Nephron progenitor cell (in vitro differentiated cells): ENCODE data around the gene CHAT.

ENCODE experiments used
- DNase-seq: peaks from one replicate; pipeline ENCODE4 v3.0.0; 2021
- H3K27ac Mint-ChIP-seq: 2 replicates; pipeline ENCODE4 v1.8.0; 2021; ENCODE audit warnings: mild to moderate bottlenecking, moderate library complexity, mixed read lengths
- H3K27me3 Mint-ChIP-seq: 2 replicates; pipeline ENCODE4 v1.8.0; 2021; ENCODE audit warnings: mild to moderate bottlenecking, low read depth, mixed read lengths; ENCODE audit not compliant: poor library complexity
- H3K36me3 Mint-ChIP-seq: 2 replicates; pipeline ENCODE4 v1.8.0; 2021; ENCODE audit warnings: low read depth, mixed read lengths
- H3K4me1 Mint-ChIP-seq: 2 replicates; pipeline ENCODE4 v1.8.0; 2021; ENCODE audit warnings: mixed read lengths
- H3K4me3 Mint-ChIP-seq: 2 replicates; pipeline ENCODE4 v1.8.0; 2021; ENCODE audit warnings: mild to moderate bottlenecking, moderate library complexity, mixed read lengths
- H3K9me3 Mint-ChIP-seq: 2 replicates; pipeline ENCODE4 v1.8.0; 2021; ENCODE audit warnings: mild to moderate bottlenecking, moderate library complexity, mixed read lengths
- CTCF ChIP-seq: fragments of 200-600 bp; sonication (generic); IDR thresholded peaks from 2 replicates; pipeline ENCODE4 v1.5.0; 2021; ENCODE audit warnings: antibody characterized with exemption

The CHAT gene

GRCh38 chr10:49689882-49690510, 76.2 kb downstream of the CHAT start:
- no peak for TF ChIP-seq CTCF
- no peak for DNase-seq
- peaks cover 95% of the 10 kb centered on the region for H3K27me3 Mint-ChIP-seq
- peak overlapping the region; percentile 26 for H3K4me3 Mint-ChIP-seq
- no peak overlapping the region for H3K27ac Mint-ChIP-seq
- peaks cover 43% of the 10 kb centered on the region for H3K9me3 Mint-ChIP-seq
- peaks cover 38% of the 10 kb centered on the region for H3K4me1 Mint-ChIP-seq
- H3K36me3 Mint-ChIP-seq: no peaks in the 10 kb centered on the region

GRCh38 chr10:49690698-49691356, 77.0 kb downstream of the CHAT start:
- no peak overlapping the region for H3K4me3 Mint-ChIP-seq
- H3K4me1 Mint-ChIP-seq: peaks cover 38% of the 10 kb centered on the region
- H3K36me3 Mint-ChIP-seq: no peaks in the 10 kb centered on the region
- DNase-seq: peak; percentile 64
- H3K27ac Mint-ChIP-seq: no peak overlapping the region
- peaks cover 37% of the 10 kb centered on the region for H3K9me3 Mint-ChIP-seq
- peaks cover 99% of the 10 kb centered on the region for H3K27me3 Mint-ChIP-seq
- TF ChIP-seq CTCF: no peak

GRCh38 chr10:49691588-49691987, 77.8 kb downstream of the CHAT start:
- DNase-seq: no peak
- no peak overlapping the region for H3K4me3 Mint-ChIP-seq
- H3K27me3 Mint-ChIP-seq: peaks cover 99% of the 10 kb centered on the region
- peaks cover 29% of the 10 kb centered on the region for H3K9me3 Mint-ChIP-seq
- H3K27ac Mint-ChIP-seq: no peak overlapping the region
- H3K4me1 Mint-ChIP-seq: peaks cover 38% of the 10 kb centered on the region
- no peak for TF ChIP-seq CTCF
- no peaks in the 10 kb centered on the region for H3K36me3 Mint-ChIP-seq

- DNase-seq: no peak
- Mint-ChIP-seq H3K27me3 (peaks cover 86% of the 10 kb centered on the region), H3K36me3 (no peaks in the 10 kb centered on the region), H3K27ac (no peak overlapping the region), H3K4me3 (no peak overlapping the region), H3K9me3 (peaks cover 13% of the 10 kb centered on the region), H3K4me1 (peaks cover 19% of the 10 kb centered on the region)
- no peak for TF ChIP-seq CTCF
These were observed 80.6 kb downstream of the CHAT start for GRCh38 chr10:49694466-49694865.

GRCh38 chr10:49696311-49696710, 82.5 kb downstream of the CHAT start:
- peaks cover 80% of the 10 kb centered on the region for H3K27me3 Mint-ChIP-seq
- TF ChIP-seq CTCF: no peak
- no peak overlapping the region for H3K27ac Mint-ChIP-seq
- peaks cover 9% of the 10 kb centered on the region for H3K4me1 Mint-ChIP-seq
- DNase-seq: no peak
- no peaks in the 10 kb centered on the region for H3K36me3 Mint-ChIP-seq
- H3K9me3 Mint-ChIP-seq: peaks cover 13% of the 10 kb centered on the region
- no peak overlapping the region for H3K4me3 Mint-ChIP-seq

- H3K4me1 Mint-ChIP-seq: peaks cover 15% of the 10 kb centered on the region
- H3K4me3 Mint-ChIP-seq: no peak overlapping the region
- no peak overlapping the region for H3K27ac Mint-ChIP-seq
- no peak for DNase-seq
- peaks cover 69% of the 10 kb centered on the region for H3K27me3 Mint-ChIP-seq
- TF ChIP-seq CTCF: no peak
- H3K36me3 Mint-ChIP-seq: no peaks in the 10 kb centered on the region
- H3K9me3 Mint-ChIP-seq: peaks cover 2% of the 10 kb centered on the region
These were observed 84.8 kb downstream of the CHAT start for GRCh38 chr10:49698679-49699078.
